Mesothelial cell of epicardium (in vitro differentiated cells): ENCODE measurements around the gene TOP1. TPM values are rescaled to one million over a fixed set of nuclear protein-coding genes. Genes with fewer than 3 reads are reported as not detected.

ENCODE experiments used
- DNase-seq, 2 experiments: peaks; one replicate each; pipeline ENCODE4 v3.0.0; 2021; ENCODE audit warnings: low spot score in 2 of 2; ENCODE audit not compliant: unreplicated experiment in 2 of 2
- H3K27ac Mint-ChIP-seq: 2 replicates; pipeline ENCODE4 v1.8.0; 2021; ENCODE audit warnings: mixed read lengths
- H3K27me3 Mint-ChIP-seq: 2 replicates; pipeline ENCODE4 v1.8.0; 2021; ENCODE audit warnings: low read depth, mixed read lengths
- H3K36me3 Mint-ChIP-seq: 2 replicates; pipeline ENCODE4 v1.8.0; 2021; ENCODE audit warnings: mixed read lengths
- H3K4me1 Mint-ChIP-seq: 2 replicates; pipeline ENCODE4 v1.8.0; 2021; ENCODE audit warnings: mixed read lengths
- H3K4me3 Mint-ChIP-seq: 2 replicates; pipeline ENCODE4 v1.8.0; 2021; ENCODE audit warnings: mild to moderate bottlenecking, moderate library complexity, mixed read lengths
- H3K9me3 Mint-ChIP-seq: 2 replicates; pipeline ENCODE4 v1.8.0; 2021; ENCODE audit warnings: mixed read lengths
- total RNA-seq: library from RNA; stranded (reverse); gene quantifications from 3 replicates; pipeline ENCODE4 v1.2.1, GENCODE V29; 2021
- TF ChIP-seq, protein P1 (sequence below): fragments of 200-600 bp; sonication (generic); IDR thresholded peaks from one replicate; pipeline ENCODE4 v1.5.0; 2021; ENCODE audit warnings: antibody characterized with exemption; ENCODE audit not compliant: unreplicated experiment

TOP1 gene
- total RNA-seq, 1 donor from 2014 or later: 76.7 TPM

DNA sequence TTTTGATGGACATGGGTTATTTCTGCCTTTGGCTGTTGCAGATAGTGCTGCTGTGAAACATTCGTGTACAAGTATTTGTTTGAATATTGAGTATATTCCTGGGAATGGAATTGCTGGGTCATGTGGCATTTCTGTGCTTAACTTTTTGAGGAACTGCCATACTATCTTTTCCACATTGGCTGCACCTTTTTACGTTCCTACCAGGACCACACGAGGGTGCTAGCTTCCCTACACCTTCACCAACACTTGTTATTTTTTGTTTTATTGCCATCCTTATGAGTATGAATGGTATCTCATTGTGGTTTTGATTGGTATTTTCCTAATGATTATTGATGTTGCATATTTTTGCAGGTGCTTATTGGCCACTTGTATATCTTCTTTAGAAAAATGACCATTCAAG is 60.9 kb downstream of the TOP1 start:
- DNase-seq: no peak
- H3K36me3 Mint-ChIP-seq: peaks cover 52% of the 10 kb centered on the region
- peaks cover 18% of the 10 kb centered on the region for H3K4me1 Mint-ChIP-seq
- no peaks in the 10 kb centered on the region for H3K27me3 Mint-ChIP-seq
- H3K9me3 Mint-ChIP-seq: no peaks in the 10 kb centered on the region
- TF ChIP-seq, protein P1, sequence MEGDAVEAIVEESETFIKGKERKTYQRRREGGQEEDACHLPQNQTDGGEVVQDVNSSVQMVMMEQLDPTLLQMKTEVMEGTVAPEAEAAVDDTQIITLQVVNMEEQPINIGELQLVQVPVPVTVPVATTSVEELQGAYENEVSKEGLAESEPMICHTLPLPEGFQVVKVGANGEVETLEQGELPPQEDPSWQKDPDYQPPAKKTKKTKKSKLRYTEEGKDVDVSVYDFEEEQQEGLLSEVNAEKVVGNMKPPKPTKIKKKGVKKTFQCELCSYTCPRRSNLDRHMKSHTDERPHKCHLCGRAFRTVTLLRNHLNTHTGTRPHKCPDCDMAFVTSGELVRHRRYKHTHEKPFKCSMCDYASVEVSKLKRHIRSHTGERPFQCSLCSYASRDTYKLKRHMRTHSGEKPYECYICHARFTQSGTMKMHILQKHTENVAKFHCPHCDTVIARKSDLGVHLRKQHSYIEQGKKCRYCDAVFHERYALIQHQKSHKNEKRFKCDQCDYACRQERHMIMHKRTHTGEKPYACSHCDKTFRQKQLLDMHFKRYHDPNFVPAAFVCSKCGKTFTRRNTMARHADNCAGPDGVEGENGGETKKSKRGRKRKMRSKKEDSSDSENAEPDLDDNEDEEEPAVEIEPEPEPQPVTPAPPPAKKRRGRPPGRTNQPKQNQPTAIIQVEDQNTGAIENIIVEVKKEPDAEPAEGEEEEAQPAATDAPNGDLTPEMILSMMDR: no peak
- H3K27ac Mint-ChIP-seq: no peak overlapping the region
- no peak overlapping the region for H3K4me3 Mint-ChIP-seq

DNA sequence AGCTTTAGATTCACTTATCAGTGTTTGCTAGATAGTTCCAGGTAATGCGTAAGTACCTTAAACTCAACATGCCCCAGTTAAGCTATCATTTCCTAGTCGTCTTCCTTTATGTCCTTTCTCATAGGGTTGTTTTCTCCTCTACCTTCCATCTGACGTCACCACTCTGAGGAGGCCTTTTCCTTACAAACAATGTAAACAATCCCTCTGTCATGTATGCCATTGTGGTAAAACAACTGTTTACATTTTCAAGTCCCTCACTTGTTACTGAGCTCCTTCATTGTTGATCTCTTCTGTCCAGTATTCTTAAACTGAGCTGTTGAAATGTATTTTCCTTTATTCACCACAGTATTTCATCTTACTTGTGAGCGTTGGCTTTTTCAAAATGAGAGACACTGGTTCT is 63.3 kb downstream of the TOP1 start:
- Mint-ChIP-seq H3K36me3 (peaks cover 47% of the 10 kb centered on the region), H3K9me3 (no peaks in the 10 kb centered on the region), H3K27me3 (no peaks in the 10 kb centered on the region), H3K4me3 (no peak overlapping the region), H3K4me1 (peaks cover 5% of the 10 kb centered on the region), H3K27ac (no peak overlapping the region)
- DNase-seq: no peak
- TF ChIP-seq, protein P1: no peak

DNA sequence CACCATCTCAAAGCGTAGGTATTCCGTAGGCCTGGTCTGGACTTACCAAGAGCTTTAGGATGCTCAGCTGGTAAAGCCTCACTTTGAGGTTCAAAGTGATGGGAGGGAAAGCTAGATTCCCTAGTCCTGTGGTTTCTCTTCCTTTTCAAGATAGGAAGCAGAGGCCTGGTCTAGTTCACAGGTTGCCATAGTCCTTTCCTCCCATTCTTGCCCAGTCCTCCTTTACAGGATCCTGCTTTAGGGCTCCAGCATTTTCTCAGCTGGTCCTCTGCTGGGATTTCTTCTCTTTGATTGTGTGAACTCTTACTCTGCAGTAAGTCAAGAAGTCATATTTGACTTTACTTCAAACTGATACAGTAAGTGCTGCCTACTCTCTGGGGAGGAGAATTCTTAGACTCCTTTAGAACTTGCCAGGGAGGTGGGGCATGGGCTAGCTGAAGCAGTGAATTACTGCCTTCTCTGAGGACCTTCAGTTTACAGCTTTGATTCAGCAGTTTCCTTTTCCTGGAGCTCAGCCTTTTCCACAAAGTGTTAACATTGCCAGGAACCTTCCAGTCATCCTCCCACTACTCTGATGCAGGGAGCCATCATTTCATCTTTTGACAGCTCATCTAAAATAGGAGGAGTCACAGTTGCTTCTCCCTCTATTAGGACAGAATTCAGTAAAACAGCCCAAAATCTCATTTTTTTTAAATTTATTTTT is 65.9 kb downstream of the TOP1 start:
- TF ChIP-seq, protein P1: no peak
- no peak overlapping the region for H3K4me3 Mint-ChIP-seq
- H3K36me3 Mint-ChIP-seq: peaks cover 44% of the 10 kb centered on the region
- DNase-seq: no peak
- no peaks in the 10 kb centered on the region for H3K9me3 Mint-ChIP-seq
- no peaks in the 10 kb centered on the region for H3K27me3 Mint-ChIP-seq
- no peak overlapping the region for H3K27ac Mint-ChIP-seq
- H3K4me1 Mint-ChIP-seq: no peaks in the 10 kb centered on the region

DNA sequence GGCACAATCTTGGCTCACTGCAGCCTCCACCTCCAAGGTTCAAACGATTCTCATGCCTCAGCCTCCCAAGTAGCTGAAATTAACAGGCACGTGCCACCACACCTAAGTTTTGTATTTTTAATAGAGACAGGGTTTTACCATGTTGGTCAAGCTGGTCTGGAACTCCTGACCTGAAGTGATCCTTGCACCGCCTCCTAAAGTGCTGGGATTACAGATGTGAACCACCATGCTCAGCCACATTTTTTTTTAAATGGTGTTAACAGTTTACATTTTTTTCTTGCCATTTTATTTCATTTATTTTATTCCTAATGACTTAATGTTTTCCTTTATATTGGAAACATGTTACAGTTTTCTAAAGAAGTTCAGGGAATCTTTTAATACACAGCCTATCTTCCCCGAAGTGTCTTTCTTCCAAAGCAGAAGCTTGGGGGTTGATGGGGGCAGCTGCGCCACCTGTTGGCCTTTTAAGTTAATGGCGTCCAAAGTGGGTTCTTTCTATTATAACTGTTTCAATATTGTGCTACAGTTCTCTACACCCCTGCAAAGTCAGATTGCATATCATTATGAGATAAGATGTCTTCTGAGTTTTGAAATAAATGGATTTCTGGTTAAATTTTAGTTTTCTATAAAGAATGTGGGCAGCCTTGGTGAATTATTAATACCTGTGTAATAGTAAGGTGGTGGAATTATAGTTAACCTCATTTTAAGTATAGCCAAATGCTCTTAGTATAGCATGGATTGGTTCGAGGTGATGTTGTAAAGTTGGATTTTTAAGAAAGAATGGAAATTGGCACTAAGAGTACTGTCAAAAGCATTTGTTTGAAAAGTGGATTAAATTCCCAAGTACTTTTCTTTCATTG is 66.7 kb downstream of the TOP1 start:
- DNase-seq: peak; percentile 31 to 48

DNA sequence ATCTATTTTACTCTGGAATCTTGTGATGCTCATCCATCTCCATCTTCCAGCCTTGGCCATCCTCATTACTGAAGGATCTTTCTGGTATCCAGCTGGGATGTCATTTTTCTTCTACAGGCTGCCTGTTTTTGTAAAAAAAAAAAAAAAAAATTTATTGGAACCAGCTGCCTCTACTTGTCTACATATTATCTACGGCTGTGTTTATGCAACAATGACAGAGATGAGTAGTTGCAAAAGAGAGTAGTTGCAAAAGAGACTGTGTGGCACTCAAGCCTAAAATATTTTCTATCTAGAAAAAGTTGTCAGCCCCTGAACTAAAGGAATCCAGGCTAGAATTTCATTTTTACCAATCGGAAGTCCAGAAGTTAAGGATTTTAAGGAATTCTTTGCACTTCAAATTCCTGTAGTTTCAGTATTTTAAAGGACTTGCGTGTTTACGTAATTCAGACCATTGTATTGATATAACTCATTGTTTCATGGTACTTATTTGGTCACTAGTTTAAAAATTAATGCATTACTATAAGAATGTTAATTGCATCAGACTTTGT is 70.2 kb downstream of the TOP1 start:
- no peak for DNase-seq
- H3K36me3 Mint-ChIP-seq: peaks cover 37% of the 10 kb centered on the region
- H3K4me3 Mint-ChIP-seq: no peak overlapping the region
- no peaks in the 10 kb centered on the region for H3K4me1 Mint-ChIP-seq
- no peak overlapping the region for H3K27ac Mint-ChIP-seq
- H3K9me3 Mint-ChIP-seq: no peaks in the 10 kb centered on the region
- no peaks in the 10 kb centered on the region for H3K27me3 Mint-ChIP-seq
- TF ChIP-seq, protein P1: no peak

More for the DNA sequence above, 66.7 kb downstream of the TOP1 start:
- Mint-ChIP-seq H3K9me3 (no peaks in the 10 kb centered on the region), H3K27me3 (no peaks in the 10 kb centered on the region), H3K27ac (peak overlapping the region; percentile 43), H3K4me1 (no peaks in the 10 kb centered on the region), H3K36me3 (peaks cover 45% of the 10 kb centered on the region), H3K4me3 (no peak overlapping the region)
- TF ChIP-seq, protein P1: peak; percentile 83
